GM21526 (cell line): ENCODE measurements around the gene RPUSD2.

Experiments used
- ATAC-seq: cut with Tn5 transposase; IDR thresholded peaks from one replicate; pipeline ENCODE4 v1.9.1; 2021; ENCODE audit warnings: moderate library complexity; ENCODE audit not compliant: unreplicated experiment, low FRiP score

RPUSD2 gene

GRCh38 chr15:40603935-40604334, 34.8 kb downstream of the RPUSD2 start:
- no peak for ATAC-seq

- no peak for ATAC-seq
Observed at GRCh38 chr15:40613080-40613479, 44.0 kb downstream of the RPUSD2 start.

- ATAC-seq, result no peak
Observed at GRCh38 chr15:40618023-40618422, 48.9 kb downstream of the RPUSD2 start.

GRCh38 chr15:40618906-40619305, 49.8 kb downstream of the RPUSD2 start:
- ATAC-seq, result no peak

- no peak for ATAC-seq
Observed at GRCh38 chr15:40623361-40623760, 54.3 kb downstream of the RPUSD2 start.
